Testis (tissue), 2 donors: ENCODE measurements around the gene POP4.

Source experiments
- CTCF ChIP-seq, 3 experiments: fragments of 450-650 bp in 2 of 3; fragments of 200-600 bp in 1 of 3; sonication (generic) in 1 of 3; IDR thresholded peaks; one replicate each; pipeline ENCODE4 v1.5.1; 2016 to 2019; ENCODE audit warnings: antibody characterized with exemption in 3 of 3, mild to moderate bottlenecking in 2 of 3, moderate library complexity in 1 of 3
- POLR2A ChIP-seq: fragments of 450-650 bp; IDR thresholded peaks from one replicate; pipeline ENCODE4 v1.6.1; 2017; ENCODE audit warnings: antibody characterized with exemption, mild to moderate bottlenecking, moderate library complexity

DNA sequence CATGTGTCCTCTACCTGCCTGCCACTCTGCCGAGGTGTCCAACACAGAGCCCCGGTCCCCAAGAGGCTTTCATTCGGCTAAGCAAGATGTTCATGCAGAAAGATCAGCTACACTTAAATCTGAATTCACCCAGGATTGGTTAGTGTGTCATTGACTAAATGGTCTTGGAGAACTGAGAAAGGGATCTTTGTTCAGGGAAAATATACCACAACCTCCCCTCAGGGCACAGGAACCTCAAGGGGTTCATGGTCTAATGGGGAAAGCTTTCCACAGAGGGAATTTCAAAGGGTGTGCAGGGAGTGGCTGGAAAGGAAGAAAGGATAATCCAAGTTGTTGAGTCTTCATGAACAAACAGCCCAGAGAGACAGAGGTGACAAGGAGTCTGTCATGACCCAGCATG is 14.4 kb upstream of the POP4 start:
- no peak for TF ChIP-seq CTCF (IDR thresholded peaks at IDR 0.05)
- no peak for TF ChIP-seq POLR2A
